ENCODE results near the gene PLXNA4.

PLXNA4 gene

GRCh38 chr7:132343199-132343598 is 233.1 kb downstream of the PLXNA4 start:
- Histone ChIP-seq H3K9ac (ENCODE audit: low read length) (no peak overlapping the region), H3K79me2 (ENCODE audit: control insufficient read depth, insufficient read depth, low read length) (no peaks in the 10 kb centered on the region), H3K36me3 (ENCODE audit: control insufficient read depth, insufficient read depth, low read length) (no peaks in the 10 kb centered on the region), H4K5ac (ENCODE audit: low read length) (no peak overlapping the region), H2AK5ac (ENCODE audit: low read length) (no peak overlapping the region), H3K56ac (ENCODE audit: low read length) (no peak overlapping the region), H2BK120ac (ENCODE audit: low read depth, low read length) (no peak overlapping the region), H3K4me1 (ENCODE audit: control insufficient read depth, low read depth, low read length) (peaks cover 3% of the 10 kb centered on the region), H3K27me3 (ENCODE audit: insufficient read depth, low read length, poor library complexity) (no peaks in the 10 kb centered on the region), H2BK5ac (ENCODE audit: low read length) (no peak overlapping the region), H3K27ac (ENCODE audit: low read depth, low read length) (no peak overlapping the region), H4K8ac (ENCODE audit: low read depth, low read length) (no peak overlapping the region), H3K18ac (ENCODE audit: low read length) (no peak overlapping the region), H2BK15ac (replicated peaks; ENCODE audit: low read depth) (no peak overlapping the region), H3K4me2 (ENCODE audit: low read length) (no peak overlapping the region), H3K79me1 (ENCODE audit: low read length) (no peaks in the 10 kb centered on the region), H3K4me3 (ENCODE audit: low read length) (no peak overlapping the region), H3K23ac (ENCODE audit: low read length) (no peak overlapping the region), H3K4ac (ENCODE audit: low read depth, low read length) (no peak overlapping the region)
- DNase-seq, result no peak
- WGBS (ENCODE audit: extremely low coverage, insufficient coverage, low lambda C conversion rate), result no CpG with 5 or more reads among the region's 1 CpG

- Histone ChIP-seq H3K4me2 (ENCODE audit: low read length) (no peak overlapping the region), H4K5ac (ENCODE audit: low read length) (no peak overlapping the region), H3K18ac (ENCODE audit: low read length) (no peak overlapping the region), H2BK15ac (replicated peaks; ENCODE audit: low read depth) (no peak overlapping the region), H3K9ac (ENCODE audit: low read length) (no peak overlapping the region), H3K36me3 (ENCODE audit: control insufficient read depth, insufficient read depth, low read length) (no peaks in the 10 kb centered on the region), H2BK5ac (ENCODE audit: low read length) (no peak overlapping the region), H2AK5ac (ENCODE audit: low read length) (no peak overlapping the region), H3K4me3 (ENCODE audit: low read length) (no peak overlapping the region), H3K4ac (ENCODE audit: low read depth, low read length) (no peak overlapping the region), H3K4me1 (ENCODE audit: control insufficient read depth, low read depth, low read length) (no peaks in the 10 kb centered on the region), H3K27me3 (ENCODE audit: insufficient read depth, low read length, poor library complexity) (no peaks in the 10 kb centered on the region), H2BK120ac (ENCODE audit: low read depth, low read length) (no peak overlapping the region), H3K27ac (ENCODE audit: low read depth, low read length) (no peak overlapping the region), H3K79me2 (ENCODE audit: control insufficient read depth, insufficient read depth, low read length) (no peaks in the 10 kb centered on the region), H3K56ac (ENCODE audit: low read length) (no peak overlapping the region), H3K79me1 (ENCODE audit: low read length) (no peaks in the 10 kb centered on the region), H3K23ac (ENCODE audit: low read length) (no peak overlapping the region), H4K8ac (ENCODE audit: low read depth, low read length) (no peak overlapping the region)
- WGBS (ENCODE audit: extremely low coverage, insufficient coverage, low lambda C conversion rate), result no CpG with 5 or more reads among the region's 4 CpGs
- DNase-seq, result no peak
Measured at GRCh38 chr7:132337450-132338080, 238.7 kb downstream of the PLXNA4 start.

GRCh38 chr7:132336797-132337196 is 239.5 kb downstream of the PLXNA4 start:
- Histone ChIP-seq H3K9ac (ENCODE audit: low read length) (no peak overlapping the region), H2AK5ac (ENCODE audit: low read length) (no peak overlapping the region), H3K4me1 (ENCODE audit: control insufficient read depth, low read depth, low read length) (no peaks in the 10 kb centered on the region), H4K5ac (ENCODE audit: low read length) (no peak overlapping the region), H3K36me3 (ENCODE audit: control insufficient read depth, insufficient read depth, low read length) (no peaks in the 10 kb centered on the region), H3K79me1 (ENCODE audit: low read length) (no peaks in the 10 kb centered on the region), H3K23ac (ENCODE audit: low read length) (no peak overlapping the region), H3K4ac (ENCODE audit: low read depth, low read length) (no peak overlapping the region), H3K27ac (ENCODE audit: low read depth, low read length) (no peak overlapping the region), H3K4me3 (ENCODE audit: low read length) (no peak overlapping the region), H3K79me2 (ENCODE audit: control insufficient read depth, insufficient read depth, low read length) (no peaks in the 10 kb centered on the region), H3K4me2 (ENCODE audit: low read length) (no peak overlapping the region), H3K18ac (ENCODE audit: low read length) (no peak overlapping the region), H3K27me3 (ENCODE audit: insufficient read depth, low read length, poor library complexity) (no peaks in the 10 kb centered on the region), H2BK120ac (ENCODE audit: low read depth, low read length) (no peak overlapping the region), H2BK15ac (replicated peaks; ENCODE audit: low read depth) (no peak overlapping the region), H3K56ac (ENCODE audit: low read length) (no peak overlapping the region), H2BK5ac (ENCODE audit: low read length) (no peak overlapping the region), H4K8ac (ENCODE audit: low read depth, low read length) (no peak overlapping the region)
- no peak for DNase-seq
- WGBS (ENCODE audit: extremely low coverage, insufficient coverage, low lambda C conversion rate), result no CpG with 5 or more reads among the region's 5 CpGs

GRCh38 chr7:132333301-132333700 is 243.0 kb downstream of the PLXNA4 start:
- Histone ChIP-seq H2AK5ac (ENCODE audit: low read length) (no peak overlapping the region), H3K4me1 (ENCODE audit: control insufficient read depth, low read depth, low read length) (no peaks in the 10 kb centered on the region)
- WGBS (ENCODE audit: extremely low coverage, insufficient coverage, low lambda C conversion rate), result no CpG with 5 or more reads among the region's 2 CpGs

GRCh38 chr7:132328760-132329159 is 247.5 kb downstream of the PLXNA4 start:
- H2BK5ac ChIP-seq (ENCODE audit: low read length), result no peak overlapping the region
- WGBS (ENCODE audit: extremely low coverage, insufficient coverage, low lambda C conversion rate), result no CpG with 5 or more reads among the region's 5 CpGs
- H3K36me3 ChIP-seq (ENCODE audit: control insufficient read depth, insufficient read depth, low read length), result no peaks in the 10 kb centered on the region
- H3K56ac ChIP-seq (ENCODE audit: low read length), result no peak overlapping the region
- no peak overlapping the region for H3K4me3 ChIP-seq (ENCODE audit: low read length)
- no peak overlapping the region for H2AK5ac ChIP-seq (ENCODE audit: low read length)
- no peak overlapping the region for H3K4me2 ChIP-seq (ENCODE audit: low read length)
- H4K8ac ChIP-seq (ENCODE audit: low read depth, low read length), result no peak overlapping the region
- no peaks in the 10 kb centered on the region for H3K79me2 ChIP-seq (ENCODE audit: control insufficient read depth, insufficient read depth, low read length)
- H4K5ac ChIP-seq (ENCODE audit: low read length), result no peak overlapping the region
- H3K4ac ChIP-seq (ENCODE audit: low read depth, low read length), result no peak overlapping the region
- no peaks in the 10 kb centered on the region for H3K4me1 ChIP-seq (ENCODE audit: control insufficient read depth, low read depth, low read length)
- no peak overlapping the region for H3K27ac ChIP-seq (ENCODE audit: low read depth, low read length)
- H3K18ac ChIP-seq (ENCODE audit: low read length), result no peak overlapping the region
- no peaks in the 10 kb centered on the region for H3K27me3 ChIP-seq (ENCODE audit: insufficient read depth, low read length, poor library complexity)
- H2BK120ac ChIP-seq (ENCODE audit: low read depth, low read length), result no peak overlapping the region
- no peak overlapping the region for H3K9ac ChIP-seq (ENCODE audit: low read length)
- H2BK15ac ChIP-seq (replicated peaks; ENCODE audit: low read depth), result no peak overlapping the region
- DNase-seq, result no peak
- H3K79me1 ChIP-seq (ENCODE audit: low read length), result no peaks in the 10 kb centered on the region
- H3K23ac ChIP-seq (ENCODE audit: low read length), result no peak overlapping the region

More at GRCh38 chr7:132333301-132333700, 243.0 kb downstream of the PLXNA4 start:
- Histone ChIP-seq H3K27ac (ENCODE audit: low read depth, low read length) (no peak overlapping the region), H4K5ac (ENCODE audit: low read length) (no peak overlapping the region), H3K79me1 (ENCODE audit: low read length) (no peaks in the 10 kb centered on the region), H3K4ac (ENCODE audit: low read depth, low read length) (no peak overlapping the region), H2BK5ac (ENCODE audit: low read length) (no peak overlapping the region), H3K23ac (ENCODE audit: low read length) (no peak overlapping the region), H3K4me3 (ENCODE audit: low read length) (no peak overlapping the region), H3K79me2 (ENCODE audit: control insufficient read depth, insufficient read depth, low read length) (no peaks in the 10 kb centered on the region), H3K18ac (ENCODE audit: low read length) (no peak overlapping the region), H3K27me3 (ENCODE audit: insufficient read depth, low read length, poor library complexity) (no peaks in the 10 kb centered on the region), H3K9ac (ENCODE audit: low read length) (no peak overlapping the region), H4K8ac (ENCODE audit: low read depth, low read length) (no peak overlapping the region), H3K56ac (ENCODE audit: low read length) (no peak overlapping the region), H3K36me3 (ENCODE audit: control insufficient read depth, insufficient read depth, low read length) (no peaks in the 10 kb centered on the region), H2BK120ac (ENCODE audit: low read depth, low read length) (no peak overlapping the region), H3K4me2 (ENCODE audit: low read length) (no peak overlapping the region), H2BK15ac (replicated peaks; ENCODE audit: low read depth) (no peak overlapping the region)
- DNase-seq, result no peak

- Histone ChIP-seq H3K18ac (ENCODE audit: low read length) (no peak overlapping the region), H2BK120ac (ENCODE audit: low read depth, low read length) (no peak overlapping the region), H3K79me2 (ENCODE audit: control insufficient read depth, insufficient read depth, low read length) (no peaks in the 10 kb centered on the region), H3K4ac (ENCODE audit: low read depth, low read length) (no peak overlapping the region), H3K4me3 (ENCODE audit: low read length) (no peak overlapping the region), H3K56ac (ENCODE audit: low read length) (no peak overlapping the region), H3K36me3 (ENCODE audit: control insufficient read depth, insufficient read depth, low read length) (no peaks in the 10 kb centered on the region), H2BK15ac (replicated peaks; ENCODE audit: low read depth) (no peak overlapping the region), H4K8ac (ENCODE audit: low read depth, low read length) (no peak overlapping the region), H3K27me3 (ENCODE audit: insufficient read depth, low read length, poor library complexity) (no peaks in the 10 kb centered on the region), H3K9ac (ENCODE audit: low read length) (no peak overlapping the region), H2AK5ac (ENCODE audit: low read length) (no peak overlapping the region), H3K23ac (ENCODE audit: low read length) (no peak overlapping the region), H3K4me2 (ENCODE audit: low read length) (no peak overlapping the region), H3K4me1 (ENCODE audit: control insufficient read depth, low read depth, low read length) (no peaks in the 10 kb centered on the region), H2BK5ac (ENCODE audit: low read length) (no peak overlapping the region), H3K79me1 (ENCODE audit: low read length) (no peaks in the 10 kb centered on the region), H3K27ac (ENCODE audit: low read depth, low read length) (no peak overlapping the region), H4K5ac (ENCODE audit: low read length) (no peak overlapping the region)
- DNase-seq, result no peak
- no CpG with 5 or more reads among the region's 13 CpGs for WGBS (ENCODE audit: extremely low coverage, insufficient coverage, low lambda C conversion rate)
Measured at GRCh38 chr7:132328047-132328620, 248.1 kb downstream of the PLXNA4 start.
